Lung (tissue), 12 donors: Measurements from ENCODE around the gene TOX2. TPM values are rescaled to one million over a fixed set of nuclear protein-coding genes. Genes with fewer than 3 reads are reported as not detected.

Source experiments
- ATAC-seq: fragments of 200-7000 bp; cut with Tn5 transposase; one replicate; pipeline ENCODE4 v1.9.1; 2020; ENCODE audit warnings: moderate number of reproducible peaks; ENCODE audit not compliant: insufficient read depth, low FRiP score
- DNase-seq, 3 donors: peaks; one replicate each; pipeline ENCODE4 v3.0.0-alpha.2; 2013 to 2017
- H3K27ac ChIP-seq, 2 donors: one replicate each; pipeline ENCODE4 v1.5.1; 2013; ENCODE audit warnings: mild to moderate bottlenecking in 2 of 2, moderate library complexity in 2 of 2, control low read depth in 1 of 2, inconsistent platforms in 1 of 2, low read depth in 1 of 2, low read length in 1 of 2
- H3K27me3 ChIP-seq, 3 donors: one replicate each; pipeline ENCODE4 v1.5.1; 2013; ENCODE audit warnings: low read length in 2 of 3; ENCODE audit not compliant: control insufficient read depth in 3 of 3, insufficient read depth in 3 of 3
- H3K36me3 ChIP-seq, 4 donors: one replicate each; pipeline ENCODE4 v1.5.1; 2013; ENCODE audit warnings: low read length in 4 of 4, mild to moderate bottlenecking in 1 of 4, moderate library complexity in 1 of 4; ENCODE audit not compliant: control insufficient read depth in 4 of 4, insufficient read depth in 4 of 4
- H3K4me1 ChIP-seq, 5 donors: one replicate each; pipeline ENCODE4 v1.5.1; 2013; ENCODE audit warnings: low read length in 5 of 5, mild to moderate bottlenecking in 2 of 5, moderate library complexity in 1 of 5; ENCODE audit not compliant: control insufficient read depth in 5 of 5, insufficient read depth in 5 of 5
- H3K4me3 ChIP-seq: one replicate; pipeline ENCODE4 v1.5.1; 2013; ENCODE audit warnings: mild to moderate bottlenecking, control low read depth, moderate library complexity
- H3K9ac ChIP-seq, 2 donors: one replicate each; pipeline ENCODE4 v1.5.1; 2013; ENCODE audit warnings: low read length in 2 of 2, control low read depth in 1 of 2; ENCODE audit not compliant: insufficient read depth in 1 of 2
- H3K9me3 ChIP-seq, 4 donors: one replicate each; pipeline ENCODE4 v1.5.1; 2013; ENCODE audit warnings: low read length in 3 of 4, mild to moderate bottlenecking in 1 of 4, moderate library complexity in 1 of 4; ENCODE audit not compliant: control insufficient read depth in 4 of 4, insufficient read depth in 3 of 4
- WGBS, 2 donors: extraction: QIAGEN DNeasy Blood & Tissue Kit; methylation state at CpG; one replicate each; pipeline ENCODE4 v1.1.7; 2013; 5-methylcytosine and 5-hydroxymethylcytosine counted together
- polyA plus RNA-seq, 2 donors: library from polyadenylated mRNA; stranded (reverse); fragments of 200-250 nt; gene quantifications; one replicate each; pipeline ENCODE4 v1.2.1, GENCODE V29; 2013
- total RNA-seq, 2 donors: library from RNA; depleted of rRNA in 1 of 2; stranded (reverse); fragments of >200 nt in 1 of 2; gene quantifications; one replicate each; pipeline ENCODE4 v1.2.1, GENCODE V29; 2014 to 2021
- TF ChIP-seq, protein P1 (sequence below): IDR thresholded peaks from 2 replicates; pipeline ENCODE4 v1.5.1; 2012; ENCODE audit warnings: mild to moderate bottlenecking; ENCODE audit errors: control extremely low read depth, extremely low read depth
- donor health status: control.
- donor health status: control.
- donor health status: Bipolar disorder and iron deficiency.
- donor health status: healthy.
- donor health status: DM: yes; HTN: yes; CAD: no.

The TOX2 gene
- total and polyA plus RNA-seq, 4 donors = 12.0 to 25.5 (median 16.6) TPM

DNA sequence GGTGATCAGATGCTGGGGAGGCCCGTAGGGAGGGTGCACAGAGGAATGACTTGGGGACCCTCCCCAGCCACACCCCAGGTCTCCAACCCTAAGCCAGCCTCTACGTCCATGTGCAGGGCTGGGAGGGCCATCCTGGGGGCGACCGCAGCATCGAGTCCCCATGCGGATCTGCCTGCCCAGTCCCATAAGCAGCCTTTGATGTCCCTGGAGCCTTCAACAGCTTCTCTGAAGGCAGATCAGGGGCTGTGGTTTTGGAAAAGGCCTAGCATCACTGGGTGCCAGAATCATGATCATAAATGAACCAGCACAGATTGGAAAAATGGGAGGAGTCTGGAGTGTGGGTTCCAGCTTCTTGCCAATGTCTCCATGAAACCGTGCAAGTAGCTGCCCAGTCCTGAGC lies 22.9 kb downstream of the TOX2 start:
- TF ChIP-seq, protein P1, sequence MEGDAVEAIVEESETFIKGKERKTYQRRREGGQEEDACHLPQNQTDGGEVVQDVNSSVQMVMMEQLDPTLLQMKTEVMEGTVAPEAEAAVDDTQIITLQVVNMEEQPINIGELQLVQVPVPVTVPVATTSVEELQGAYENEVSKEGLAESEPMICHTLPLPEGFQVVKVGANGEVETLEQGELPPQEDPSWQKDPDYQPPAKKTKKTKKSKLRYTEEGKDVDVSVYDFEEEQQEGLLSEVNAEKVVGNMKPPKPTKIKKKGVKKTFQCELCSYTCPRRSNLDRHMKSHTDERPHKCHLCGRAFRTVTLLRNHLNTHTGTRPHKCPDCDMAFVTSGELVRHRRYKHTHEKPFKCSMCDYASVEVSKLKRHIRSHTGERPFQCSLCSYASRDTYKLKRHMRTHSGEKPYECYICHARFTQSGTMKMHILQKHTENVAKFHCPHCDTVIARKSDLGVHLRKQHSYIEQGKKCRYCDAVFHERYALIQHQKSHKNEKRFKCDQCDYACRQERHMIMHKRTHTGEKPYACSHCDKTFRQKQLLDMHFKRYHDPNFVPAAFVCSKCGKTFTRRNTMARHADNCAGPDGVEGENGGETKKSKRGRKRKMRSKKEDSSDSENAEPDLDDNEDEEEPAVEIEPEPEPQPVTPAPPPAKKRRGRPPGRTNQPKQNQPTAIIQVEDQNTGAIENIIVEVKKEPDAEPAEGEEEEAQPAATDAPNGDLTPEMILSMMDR = no peak
- H3K4me3 ChIP-seq = no peak overlapping the region
- DNase-seq (no peak), ATAC-seq (no peak)
- peaks cover 0 to 58% (median 28%) of the 10 kb centered on the region in 5 donors for H3K4me1 ChIP-seq
- peak overlapping the region in 1 of 2 donors; percentile 32 for H3K27ac ChIP-seq
- H3K9me3 ChIP-seq = no peaks in the 10 kb centered on the region
- no peaks in the 10 kb centered on the region for H3K27me3 ChIP-seq
- WGBS, 2 donors = 85% methylated on average over 7 of the region's 7 CpGs
- no peak overlapping the region for H3K9ac ChIP-seq
- H3K36me3 ChIP-seq = no peaks in the 10 kb centered on the region

DNA sequence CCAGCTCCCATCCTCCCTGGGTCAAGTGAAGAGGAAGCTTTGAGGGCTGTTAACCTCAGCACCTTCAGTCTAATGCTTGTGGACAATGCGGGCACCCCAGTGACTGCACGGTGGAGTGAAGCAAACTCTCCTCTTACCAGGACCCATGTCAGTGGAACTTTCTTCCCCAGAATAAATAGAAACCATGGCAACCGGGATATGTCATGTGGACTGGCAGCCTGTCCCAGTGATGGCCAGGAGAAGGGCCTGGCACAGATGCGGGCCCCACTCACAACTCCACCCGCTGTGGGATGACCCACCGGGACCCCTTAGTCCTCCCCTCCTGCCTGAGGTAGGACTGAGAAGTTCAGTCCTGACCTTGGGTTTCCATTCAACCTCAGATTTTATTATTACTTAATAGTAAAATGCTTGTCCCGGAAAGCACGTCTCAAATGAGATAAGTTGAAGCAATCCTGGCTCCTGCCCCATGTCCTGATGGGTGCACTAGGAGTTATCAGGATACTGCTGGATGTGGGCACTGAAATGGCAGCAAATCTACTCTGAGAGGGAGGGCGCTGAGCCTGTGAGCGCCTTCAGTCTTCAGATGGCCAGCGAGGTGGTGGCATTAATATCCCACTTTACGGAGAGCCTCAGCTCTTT lies 23.5 kb downstream of the TOX2 start:
- Histone ChIP-seq H3K4me3 (no peak overlapping the region), H3K9me3 (no peaks in the 10 kb centered on the region), H3K36me3 (no peaks in the 10 kb centered on the region), H3K9ac (peak overlapping the region in 1 of 2 donors; percentile 27), H3K27ac (peak overlapping the region in 1 of 2 donors; percentile 37), H3K4me1 (peaks cover 0 to 58% (median 31%) of the 10 kb centered on the region in 5 donors), H3K27me3 (no peaks in the 10 kb centered on the region)
- 81 to 82% methylated on average over 12 of the region's 12 CpGs for WGBS, 2 donors
- no peak for DNase-seq
- TF ChIP-seq, protein P1 = no peak
- no peak for ATAC-seq

DNA sequence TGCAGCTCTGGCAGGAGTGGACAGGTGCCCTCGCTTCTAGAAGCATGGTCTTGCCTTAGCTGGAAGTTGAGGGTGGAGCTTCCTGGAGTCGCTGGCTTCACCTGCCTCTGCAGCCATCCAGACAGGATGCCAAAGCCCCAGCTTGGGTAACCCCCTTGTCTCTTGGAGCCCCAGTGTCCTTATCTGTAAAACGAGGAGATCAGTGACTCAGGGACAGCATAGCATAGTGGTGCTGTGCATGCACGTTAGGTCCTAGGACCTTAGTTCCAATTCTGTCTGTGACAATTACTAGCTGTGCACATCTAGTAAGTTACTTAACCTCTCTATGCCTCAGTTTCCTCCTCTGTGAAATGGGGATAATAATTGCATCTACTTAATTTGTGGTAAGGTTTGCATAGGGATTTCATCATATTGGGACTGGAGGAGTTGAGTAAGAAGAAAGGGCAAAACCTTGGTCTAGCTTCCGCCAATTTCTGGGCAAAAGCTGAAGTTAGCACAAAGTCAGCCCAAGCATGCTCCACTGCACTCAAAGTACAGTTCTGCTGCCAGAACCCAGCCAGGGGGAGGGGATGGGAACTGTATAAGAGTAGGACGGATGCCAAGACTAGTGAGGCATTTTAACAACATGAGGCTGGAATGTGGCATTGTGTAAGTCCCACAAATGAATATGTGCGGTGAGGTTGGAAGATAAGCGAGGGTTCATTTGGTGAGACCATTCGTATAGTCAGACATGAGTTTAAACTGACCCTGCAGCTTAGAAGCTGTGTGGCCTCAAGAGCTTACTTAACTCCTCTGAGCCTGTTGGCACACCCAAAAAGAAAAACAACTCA lies 24.5 kb downstream of the TOX2 start:
- peak; percentile 93 to 98 (median 98) for DNase-seq
- ATAC-seq = peak; percentile 49
- H3K9ac ChIP-seq = peak overlapping the region in 1 of 2 donors; percentile 36

More for the DNA sequence above, 24.5 kb downstream of the TOX2 start:
- H3K27me3 ChIP-seq = no peaks in the 10 kb centered on the region
- WGBS, 2 donors = 29 to 33% methylated on average over 9 of the region's 9 CpGs
- TF ChIP-seq, protein P1 = no peak
- H3K4me1 ChIP-seq = peaks cover 0 to 58% (median 31%) of the 10 kb centered on the region in 5 donors
- no peak overlapping the region for H3K27ac ChIP-seq
- H3K4me3 ChIP-seq = no peak overlapping the region
- no peaks in the 10 kb centered on the region for H3K9me3 ChIP-seq
- no peaks in the 10 kb centered on the region for H3K36me3 ChIP-seq
